NCI-H460 (cell line): ENCODE data around the gene PIEZO2. TPM values are rescaled to one million over a fixed set of nuclear protein-coding genes. Genes with fewer than 3 reads are reported as not detected.

Source experiments
- DNase-seq: peaks from one replicate; pipeline ENCODE4 v3.0.0-alpha.2; 2016; ENCODE audit warnings: low read depth; ENCODE audit errors: extremely low read depth
- total RNA-seq: library from RNA; depleted of rRNA; stranded (reverse); fragments of >200 nt; shearing (Covaris generic); gene quantifications from 2 replicates; pipeline ENCODE4 v1.2.3, GENCODE V29; 2014

The PIEZO2 gene
- total RNA-seq, 1 experiment from 2014 or later: not detected

DNA sequence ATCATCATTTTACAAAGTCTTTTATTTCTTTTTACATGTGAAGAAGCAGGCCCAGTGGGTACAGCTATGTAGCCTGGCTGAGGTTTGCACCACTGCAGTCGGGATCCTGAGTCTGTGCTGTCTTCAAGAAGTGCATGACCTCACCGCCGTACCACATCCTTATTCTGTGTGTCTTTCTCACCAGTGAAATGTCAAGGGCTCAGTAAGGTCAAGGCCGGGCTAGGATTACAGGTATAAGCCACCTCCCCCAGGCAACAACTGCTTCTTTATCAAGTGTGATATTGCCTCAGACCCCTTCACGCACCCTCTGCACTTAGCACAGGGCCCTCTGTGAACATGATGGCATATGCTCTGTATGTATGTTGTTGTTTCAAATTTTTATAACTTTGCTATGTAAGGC lies 76.7 kb downstream of the PIEZO2 start:
- no peak for DNase-seq

DNA sequence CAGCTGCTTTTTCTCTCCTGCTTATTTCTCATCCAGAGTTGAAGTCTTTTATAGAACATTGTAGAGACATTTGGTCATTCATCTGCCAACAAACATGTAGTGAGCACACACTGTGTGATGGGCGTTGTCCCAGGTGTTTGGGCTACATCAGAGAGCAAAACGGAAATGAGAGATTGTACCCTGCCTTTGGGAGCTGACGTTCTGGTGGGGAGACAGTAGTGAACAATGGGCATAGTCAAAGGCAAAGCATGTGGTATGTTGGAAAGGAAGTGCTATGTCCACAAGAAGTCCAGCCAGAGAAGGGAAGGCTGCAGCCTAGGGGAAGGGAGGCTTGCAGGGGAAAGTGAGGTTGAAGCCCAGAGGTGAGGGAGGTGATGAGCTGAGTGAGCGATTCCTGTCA lies 78.1 kb downstream of the PIEZO2 start:
- no peak for DNase-seq

DNA sequence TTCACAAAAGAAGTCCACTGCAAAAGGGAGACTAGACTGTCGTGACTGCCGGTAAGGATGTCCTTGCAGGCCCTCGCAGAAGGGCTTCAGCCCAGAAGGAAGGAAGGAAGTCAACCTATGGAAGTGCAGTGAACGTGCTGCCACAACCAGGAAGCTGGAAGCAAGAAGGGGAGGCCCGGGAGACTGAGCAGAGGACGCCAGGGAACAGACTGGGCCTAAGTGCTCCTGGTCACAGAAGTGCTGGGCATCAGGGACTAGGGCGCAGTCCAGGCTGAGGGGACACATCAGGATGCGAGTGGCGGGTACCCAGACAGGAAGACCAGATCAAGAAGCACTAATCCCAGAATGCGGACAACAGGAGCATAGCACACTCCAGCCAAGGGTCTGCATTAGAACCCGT lies 78.8 kb downstream of the PIEZO2 start:
- no peak for DNase-seq

DNA sequence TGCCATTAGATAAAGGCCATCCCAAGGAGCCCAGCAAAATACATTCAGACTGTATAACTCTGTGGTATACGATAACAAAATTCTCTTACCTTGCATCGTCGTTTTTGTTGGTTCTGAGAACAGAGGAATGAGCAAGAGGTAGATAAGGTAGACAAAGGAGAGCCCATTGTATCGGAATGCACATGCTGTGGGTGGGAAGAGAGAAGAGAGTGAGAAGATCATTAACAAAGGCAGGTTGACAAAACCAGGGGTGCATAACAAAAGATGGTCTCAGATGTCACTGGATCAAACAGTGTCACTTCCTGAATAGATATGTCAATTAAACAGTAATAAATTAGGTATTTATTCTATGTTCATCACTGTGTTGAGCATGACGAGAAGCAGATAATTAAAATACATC lies 83.3 kb downstream of the PIEZO2 start:
- no peak for DNase-seq

DNA sequence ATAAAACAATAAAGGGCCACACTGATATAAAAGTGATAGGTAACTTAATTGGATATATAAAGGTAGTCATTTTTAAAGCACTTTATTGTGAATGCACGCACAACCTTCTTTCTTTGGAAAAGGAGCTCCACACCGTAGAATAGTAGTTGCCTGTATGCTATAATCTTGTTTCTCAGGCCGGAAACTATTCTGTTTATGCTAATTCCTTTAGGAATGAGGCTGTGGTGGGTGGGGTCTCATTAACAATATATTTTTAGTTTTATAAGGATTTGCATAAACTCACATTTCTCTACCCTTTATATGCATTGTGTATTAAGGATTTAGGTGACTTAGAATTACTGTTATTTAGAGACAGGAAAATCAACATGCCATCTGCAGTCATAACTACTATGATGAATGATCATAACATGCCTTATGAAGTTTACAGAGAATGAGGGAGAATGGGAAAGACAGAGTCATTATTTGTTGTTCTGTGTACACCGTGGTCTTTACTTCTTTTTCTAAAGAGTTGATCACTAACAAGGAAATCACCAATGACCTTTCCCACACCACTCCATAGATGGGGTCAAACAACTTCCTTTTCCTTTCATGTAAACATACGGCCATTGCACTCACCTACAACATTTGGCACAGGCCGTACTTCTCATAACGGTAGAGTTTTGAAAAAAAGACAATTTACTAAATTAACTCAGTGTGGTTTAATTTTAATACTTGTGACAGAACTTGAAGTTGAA lies 84.5 kb downstream of the PIEZO2 start:
- DNase-seq: no peak

DNA sequence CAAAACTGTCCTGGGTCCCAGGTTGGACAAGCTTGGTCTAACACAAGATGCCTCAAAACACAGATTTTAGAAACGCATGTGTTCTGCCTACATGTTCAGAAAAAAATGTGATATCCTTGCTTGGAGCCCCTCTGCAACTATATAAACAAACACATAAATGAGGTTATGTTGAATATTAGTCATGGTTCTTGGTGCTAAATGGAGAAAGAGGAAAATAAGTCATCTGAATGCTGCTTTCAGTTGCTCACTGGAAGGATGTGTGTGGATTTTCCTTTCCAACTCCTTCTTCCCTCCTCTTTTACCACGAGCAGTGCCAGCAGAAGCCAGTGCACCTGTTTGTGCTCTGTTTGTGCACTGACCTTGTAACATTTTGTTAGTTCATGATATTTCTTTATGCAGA lies 85.3 kb downstream of the PIEZO2 start:
- DNase-seq: no peak

DNA sequence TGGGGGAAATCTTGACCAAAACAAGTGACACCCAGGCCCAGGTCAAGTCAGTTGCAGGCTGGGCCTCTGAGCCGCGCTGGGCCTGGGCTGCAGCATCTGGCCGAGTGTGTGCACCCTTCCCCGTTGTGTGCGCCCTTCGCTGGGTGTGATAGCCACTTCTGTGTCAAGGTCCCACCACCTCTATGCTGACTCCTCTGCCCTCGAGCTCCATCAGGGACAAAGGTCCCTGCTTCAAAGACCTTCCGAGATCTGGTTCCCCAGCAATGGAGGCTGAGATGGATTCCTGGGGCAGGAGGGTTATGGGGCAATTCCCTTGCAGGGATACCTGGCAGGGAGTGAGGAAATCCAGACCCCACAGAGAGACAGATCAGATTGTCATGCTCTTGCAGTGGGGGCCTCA lies 93.6 kb downstream of the PIEZO2 start:
- DNase-seq: no peak

DNA sequence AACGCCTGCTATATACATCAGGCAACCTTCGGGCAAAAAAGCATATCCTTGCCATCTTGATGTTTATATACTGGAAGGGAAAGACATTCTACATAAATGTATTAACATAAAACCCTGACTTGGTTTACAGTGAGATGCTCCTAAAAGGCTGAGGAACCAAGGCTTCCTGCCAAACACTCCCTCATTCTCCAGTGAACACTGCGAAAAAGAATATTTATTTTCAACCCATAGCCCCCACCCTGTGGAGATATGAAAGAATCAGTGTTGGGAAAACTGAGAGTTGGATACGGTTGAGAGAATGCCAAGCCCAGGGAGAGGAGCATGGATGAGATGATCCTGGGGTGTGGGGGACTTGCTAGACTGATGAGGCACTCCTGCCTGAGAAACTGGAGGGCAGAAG lies 94.9 kb downstream of the PIEZO2 start:
- DNase-seq: no peak

DNA sequence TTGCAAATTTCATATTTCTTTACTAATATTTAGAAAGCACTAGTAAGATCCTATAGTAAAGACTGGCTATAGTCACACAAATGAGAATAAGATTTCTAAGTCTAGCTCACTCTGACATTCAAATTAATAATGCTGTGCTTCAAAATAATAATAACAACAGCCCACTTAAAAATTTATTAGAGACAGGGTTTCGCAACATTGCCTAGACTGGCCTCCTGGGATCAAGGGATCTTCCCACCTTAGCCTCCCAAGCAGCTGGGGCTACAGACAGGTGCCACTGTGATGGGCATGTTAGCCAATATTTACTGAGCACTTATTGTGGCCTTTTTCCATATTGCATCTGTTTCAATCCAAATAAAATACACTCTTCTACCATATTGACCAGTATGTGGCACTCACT lies 96.1 kb downstream of the PIEZO2 start:
- no peak for DNase-seq

DNA sequence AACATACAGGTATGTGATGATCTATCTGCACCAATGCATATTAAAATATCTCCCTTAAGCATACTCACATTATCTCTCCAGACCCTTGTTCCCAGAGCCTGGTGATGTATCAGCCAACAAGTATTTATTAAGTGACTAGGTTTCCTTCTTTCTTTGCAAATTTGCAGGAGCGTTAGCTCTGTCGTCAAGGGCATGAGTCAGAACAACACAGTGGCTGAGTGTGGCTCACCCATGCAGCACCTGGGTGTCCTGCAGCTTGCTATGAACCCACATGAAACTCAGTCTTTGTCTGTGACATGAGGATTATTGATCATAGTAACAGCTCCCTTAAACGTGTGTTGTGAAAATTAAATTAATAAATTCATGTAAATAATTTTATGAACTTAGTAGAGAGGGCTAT lies 96.6 kb downstream of the PIEZO2 start:
- DNase-seq: no peak

DNA sequence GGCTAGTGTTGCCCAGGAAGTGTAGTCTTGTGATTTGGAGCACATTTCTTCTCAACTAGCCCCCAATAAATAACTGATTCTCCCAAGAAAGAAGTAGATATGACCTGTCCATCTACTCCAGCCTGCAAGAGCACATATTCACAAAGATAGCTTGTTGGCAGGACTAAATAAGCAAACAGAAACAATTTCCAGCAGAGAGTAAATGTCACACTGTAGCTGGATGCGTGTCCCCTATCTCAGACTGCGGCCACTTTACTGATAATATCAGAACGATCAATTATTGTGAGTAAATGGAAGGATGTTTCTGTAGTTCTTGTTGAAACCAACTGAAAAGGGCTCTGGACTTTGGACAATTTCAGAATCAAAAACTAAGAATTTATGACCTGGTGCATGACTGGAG lies 97.9 kb downstream of the PIEZO2 start:
- DNase-seq: no peak

DNA sequence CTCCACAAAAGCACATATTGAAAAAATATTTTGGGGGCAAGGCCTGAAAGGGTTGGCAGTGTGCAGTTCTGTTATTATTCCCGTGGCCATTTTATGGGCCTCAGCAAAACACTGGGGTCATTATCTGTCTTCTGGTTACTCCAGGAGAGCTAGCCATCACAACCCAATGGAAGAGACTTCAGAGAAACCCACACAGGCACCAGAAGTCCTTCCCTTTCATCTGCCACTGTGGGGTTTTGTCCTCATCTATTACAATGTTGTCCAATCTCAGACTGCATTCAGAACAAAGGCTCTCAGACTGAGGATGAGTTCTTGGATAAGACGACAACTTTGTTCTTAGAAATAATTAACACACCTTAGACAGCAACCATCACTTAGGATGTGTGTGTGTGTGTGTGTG lies 98.4 kb downstream of the PIEZO2 start:
- DNase-seq: no peak

DNA sequence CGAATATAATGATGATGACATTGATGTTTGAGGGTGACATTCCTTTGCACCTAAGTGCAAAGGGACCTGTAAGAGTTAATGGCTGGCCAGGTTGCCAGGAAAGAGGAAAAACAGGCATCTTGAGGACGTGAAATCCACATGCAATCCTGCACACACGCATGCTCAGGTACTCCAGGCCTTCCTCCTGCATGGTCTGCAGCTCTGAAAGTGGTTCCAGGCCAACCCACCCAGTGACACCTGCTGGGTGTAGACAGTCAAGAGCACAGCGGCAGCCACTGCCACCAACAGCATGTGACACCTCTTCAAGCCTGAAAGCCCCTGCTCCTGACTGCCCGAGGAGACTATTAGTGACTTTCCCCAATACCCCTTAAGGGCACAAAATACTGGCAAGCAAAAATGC lies 101.6 kb downstream of the PIEZO2 start:
- no peak for DNase-seq

DNA sequence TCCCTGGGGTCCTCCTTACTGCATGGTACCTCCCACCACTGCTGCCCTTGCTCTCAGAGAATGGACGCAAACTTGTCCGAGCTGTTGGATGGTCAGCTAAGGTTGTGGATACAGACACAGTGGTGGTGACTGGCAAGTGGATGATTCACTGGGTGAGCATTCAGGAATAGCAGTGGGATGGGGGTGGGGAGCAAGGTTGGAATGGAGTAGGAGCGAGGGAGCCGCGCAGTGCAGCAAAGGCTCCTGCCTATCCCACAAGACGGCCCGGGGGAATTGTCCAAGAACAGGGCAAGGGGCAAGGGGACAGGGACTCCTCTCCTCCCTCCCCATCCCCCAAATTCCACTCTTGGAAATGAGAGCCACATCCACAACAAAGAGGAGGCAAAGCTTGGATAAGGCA lies 102.2 kb downstream of the PIEZO2 start:
- DNase-seq: no peak

DNA sequence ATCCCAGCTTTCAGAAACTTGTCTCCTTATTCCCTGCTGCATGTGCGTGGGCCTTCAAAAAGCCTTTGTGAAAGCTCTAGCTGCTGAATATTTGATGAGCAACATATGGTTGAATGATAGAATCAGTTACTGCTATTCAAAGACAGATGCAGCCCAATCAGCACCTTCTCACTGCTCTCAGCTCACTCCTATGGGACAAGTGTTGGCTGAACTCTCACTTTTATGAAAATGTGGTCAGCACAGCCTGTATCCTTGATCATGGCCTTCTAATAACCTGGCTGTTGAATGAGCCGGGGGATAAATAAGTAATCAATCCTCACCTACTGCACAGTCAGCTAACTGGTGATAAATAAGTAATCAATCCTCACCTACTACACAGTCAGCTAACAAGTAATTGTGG lies 103.2 kb downstream of the PIEZO2 start:
- DNase-seq: no peak

DNA sequence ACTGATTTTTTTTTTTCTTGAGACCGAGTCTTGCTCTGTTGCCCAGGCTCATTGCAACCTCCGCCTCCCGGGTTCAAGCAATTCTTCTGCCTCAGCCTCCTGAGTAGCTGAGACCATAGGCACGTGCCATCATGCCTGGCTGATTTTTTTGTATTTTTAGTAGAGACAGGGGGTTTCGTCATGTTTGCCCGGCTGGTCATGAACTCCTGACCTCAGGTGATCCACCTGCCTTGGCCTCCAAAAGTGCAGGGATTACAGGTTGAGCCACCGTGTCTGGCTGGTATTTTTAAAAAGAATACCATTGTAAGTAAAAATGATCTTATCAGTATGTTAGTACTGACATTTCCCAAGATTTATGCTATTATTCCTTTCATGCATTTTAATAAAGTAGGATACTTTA lies 105.7 kb downstream of the PIEZO2 start:
- no peak for DNase-seq

DNA sequence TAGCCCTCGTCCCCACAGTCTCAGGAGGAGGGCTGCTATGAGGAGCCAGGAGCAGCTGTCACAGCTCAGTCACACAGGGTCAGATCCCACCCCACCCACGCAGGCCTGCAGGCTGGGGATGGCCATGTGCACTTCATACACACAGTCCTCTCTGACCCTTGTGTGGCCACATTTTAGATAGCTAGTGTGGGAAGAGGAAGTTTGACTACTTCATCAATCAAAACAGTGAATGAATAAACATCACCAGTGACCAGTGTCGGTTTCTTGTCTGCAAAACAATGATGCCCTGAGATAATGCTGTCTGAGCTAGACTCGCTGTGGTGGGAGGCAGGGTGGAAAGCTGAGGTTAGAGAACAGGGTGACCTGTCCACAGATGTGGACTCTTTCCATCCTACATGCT lies 107.1 kb downstream of the PIEZO2 start:
- no peak for DNase-seq

DNA sequence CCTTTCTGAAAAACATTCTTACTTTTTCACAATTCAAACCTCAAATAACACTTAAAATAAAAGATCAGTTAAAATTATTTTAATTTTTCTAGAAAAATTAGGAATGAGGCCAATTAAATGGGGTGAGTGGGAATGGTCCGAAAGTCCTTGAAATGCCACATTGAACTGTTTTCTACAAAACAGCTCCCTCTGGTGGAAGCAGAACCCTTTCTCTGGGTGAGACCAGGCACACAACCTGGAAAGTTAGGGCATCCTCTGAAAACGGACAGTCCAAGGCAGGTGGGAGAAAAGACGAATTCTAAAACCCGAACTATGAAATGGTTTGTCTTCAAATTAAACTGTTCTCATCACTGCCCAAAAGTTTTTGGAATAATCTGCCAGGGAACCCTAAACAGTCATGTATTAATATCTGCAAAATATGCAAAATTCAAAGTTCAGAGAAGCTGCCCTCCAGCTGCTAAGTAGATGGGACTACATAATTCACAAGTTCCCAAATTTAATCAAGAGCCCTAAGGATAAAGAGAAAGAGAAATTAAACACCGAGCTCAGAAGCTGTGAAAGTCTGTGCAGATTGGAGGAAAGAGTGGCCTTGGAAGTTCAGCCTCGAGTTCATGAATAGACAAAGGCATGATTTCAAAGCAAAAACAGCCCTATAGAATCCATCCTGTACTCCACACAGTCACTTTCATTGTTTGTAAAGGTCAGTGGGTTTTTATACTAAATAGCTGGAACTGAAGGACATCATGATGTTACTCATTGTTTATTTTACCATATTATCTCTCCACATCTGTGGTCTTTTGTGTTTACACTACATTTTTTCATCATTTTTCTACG lies 108.3 kb downstream of the PIEZO2 start:
- peak; percentile 34 for DNase-seq

DNA sequence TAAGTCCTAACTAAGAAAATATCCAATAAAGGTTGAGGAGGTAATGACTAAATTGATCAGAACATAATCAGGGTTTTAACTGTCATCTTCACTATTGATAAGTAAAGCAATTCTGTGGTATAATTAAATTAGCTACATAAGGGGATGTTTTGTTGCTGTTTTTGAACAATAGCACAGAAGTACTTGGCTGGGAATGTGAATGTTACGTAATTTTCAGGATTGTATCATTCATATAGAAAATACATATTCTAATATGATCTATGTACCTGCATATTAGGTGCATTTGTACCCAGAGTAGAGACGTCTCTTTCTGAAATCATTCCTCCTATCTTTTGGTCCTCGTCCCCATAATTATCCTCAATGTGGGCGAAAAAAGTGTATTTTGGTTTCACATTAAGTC lies 109.0 kb downstream of the PIEZO2 start:
- no peak for DNase-seq

DNA sequence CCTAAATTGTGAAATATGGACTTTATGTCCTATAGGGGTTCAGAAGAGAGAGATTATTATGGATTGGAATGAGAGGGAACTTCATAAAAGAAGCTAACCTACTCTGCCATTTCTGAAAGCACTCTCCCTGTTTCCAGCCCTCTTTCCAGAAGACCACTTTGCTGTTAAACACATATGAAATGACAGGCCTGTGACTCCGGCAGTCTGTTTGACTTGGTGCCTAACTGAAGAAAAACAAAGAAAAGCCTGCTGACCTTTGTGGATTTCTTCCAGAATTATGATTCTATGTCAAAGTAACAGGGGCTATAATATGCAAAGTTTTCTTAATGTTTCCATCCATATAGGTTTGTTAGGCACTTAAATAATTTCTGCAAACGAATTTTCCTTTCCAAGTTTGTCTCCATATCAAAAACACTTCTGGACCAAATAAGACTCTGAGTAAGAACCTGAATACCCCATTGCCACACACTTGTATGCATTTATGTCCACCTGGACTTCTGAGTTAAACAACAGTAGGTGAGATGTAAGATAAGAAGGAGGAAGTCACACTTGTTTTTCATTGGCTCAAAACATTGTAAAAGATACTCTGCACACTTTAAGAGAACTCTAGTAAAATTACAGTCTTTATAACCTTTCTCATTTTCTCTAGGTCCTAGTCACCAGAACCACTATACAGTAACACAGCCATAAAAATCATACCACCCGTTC lies 111.7 kb downstream of the PIEZO2 start:
- no peak for DNase-seq

DNA sequence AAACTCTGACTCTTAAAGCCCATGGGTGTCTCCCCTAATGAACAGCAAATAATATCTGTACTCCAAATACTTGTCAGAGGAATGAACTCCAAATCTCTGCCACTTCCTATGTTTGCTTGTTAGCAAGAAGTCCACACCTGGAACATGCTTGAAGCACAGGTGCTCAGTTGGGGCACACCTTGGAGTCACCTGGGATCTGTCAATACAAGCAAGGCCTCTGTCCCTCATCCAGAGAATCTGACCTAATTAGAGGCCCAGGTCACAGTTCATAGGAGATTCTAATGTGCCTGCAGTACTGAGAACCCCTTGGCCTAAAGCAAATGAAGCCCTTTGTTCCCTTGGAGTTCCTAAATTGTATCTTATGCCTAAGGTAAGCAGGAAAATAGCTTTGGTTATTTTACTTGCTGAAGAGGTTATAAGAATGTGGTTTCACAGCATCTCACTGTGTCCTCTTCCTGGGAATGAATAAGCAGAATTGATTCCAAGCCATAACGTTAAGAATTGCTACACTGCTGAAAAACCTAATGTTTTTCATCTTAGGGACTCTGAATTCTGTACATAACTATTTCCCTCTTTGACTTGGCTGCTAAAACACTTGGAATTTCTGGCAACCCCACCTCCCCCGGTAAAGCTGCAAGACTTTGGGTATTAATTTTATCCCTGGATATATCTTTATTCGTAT lies 113.4 kb downstream of the PIEZO2 start:
- no peak for DNase-seq
